Measurements from ENCODE around the gene CCDC200. TPM values are rescaled to one million over a fixed set of nuclear protein-coding genes. Genes with fewer than 3 reads are reported as not detected.
A peak's percentile ranks its signal among the peaks of the same experiment; 100 is the strongest.
"Not testable (repeated sequence)": the region's sequence is repeated elsewhere in the genome, so short reads cannot be mapped to it uniquely, and the experiment has no call there.

Gene CCDC200
- total RNA-seq, 1 donor = not detected

GRCh38 chr17:43233263-43233662, 4.8 kb upstream of the CCDC200 start:
- not testable (repeated sequence) for H4K20me1 ChIP-seq (ENCODE audit: insufficient read depth, low read length); H3K79me2 ChIP-seq (ENCODE audit: insufficient read depth, low read length); DNase-seq (ENCODE audit: insufficient read length, low spot score, missing footprints); H3K4me1 ChIP-seq (ENCODE audit: insufficient read depth, low read length); H3K36me3 ChIP-seq (ENCODE audit: insufficient read depth, low read length); H3K4me3 ChIP-seq (ENCODE audit: insufficient read depth, low read length); H3K27me3 ChIP-seq (ENCODE audit: insufficient read depth, low read length); H3K9me3 ChIP-seq (ENCODE audit: low read depth, low read length); H2AFZ ChIP-seq (ENCODE audit: low read length); H3K4me2 ChIP-seq (ENCODE audit: insufficient read depth, low read length); H3K27ac ChIP-seq (ENCODE audit: low read depth, low read length)

DNA sequence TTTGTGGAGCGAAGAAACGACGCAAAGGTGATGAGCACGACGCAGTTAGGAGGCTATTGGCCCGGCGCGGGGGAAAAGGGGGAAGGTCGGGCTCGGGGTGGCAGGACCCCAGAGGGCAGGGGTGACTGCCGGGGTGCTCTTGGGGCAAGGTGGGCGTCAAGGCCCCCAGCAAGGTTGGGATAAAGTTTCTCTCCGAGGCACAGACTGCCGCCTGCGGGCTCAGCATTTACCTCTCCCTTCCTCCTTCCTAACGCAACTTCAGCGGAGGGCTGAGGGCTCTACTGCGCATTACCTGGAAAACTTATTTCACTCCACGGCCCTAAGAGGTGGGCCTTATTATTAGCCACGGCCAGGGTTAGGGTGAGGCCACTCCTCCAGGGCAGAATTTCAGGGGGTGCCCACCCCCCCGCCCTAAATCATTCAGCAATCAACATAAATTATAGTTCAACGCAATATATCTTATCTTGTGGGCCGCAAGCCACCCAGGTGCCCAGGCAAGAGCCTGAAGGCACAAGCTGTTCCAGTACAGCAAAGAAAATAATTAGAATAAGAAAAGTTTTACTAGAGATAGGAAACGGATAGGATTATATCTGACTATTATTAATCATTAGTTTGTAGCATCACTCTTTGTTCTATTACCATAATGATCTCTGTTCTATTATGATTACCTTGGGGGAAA, 3.7 kb upstream of the CCDC200 start:
- not testable (repeated sequence) for H2AFZ ChIP-seq (ENCODE audit: low read length); H3K79me2 ChIP-seq (ENCODE audit: insufficient read depth, low read length); H3K36me3 ChIP-seq (ENCODE audit: insufficient read depth, low read length); H3K9me3 ChIP-seq (ENCODE audit: low read depth, low read length); H4K20me1 ChIP-seq (ENCODE audit: insufficient read depth, low read length); DNase-seq (ENCODE audit: insufficient read length, low spot score, missing footprints); H3K27me3 ChIP-seq (ENCODE audit: insufficient read depth, low read length); H3K4me1 ChIP-seq (ENCODE audit: insufficient read depth, low read length)
- Histone ChIP-seq H3K4me3 (ENCODE audit: insufficient read depth, low read length) (peak overlapping the region; percentile 56), H3K27ac (ENCODE audit: low read depth, low read length) (peak overlapping the region; percentile 45), H3K4me2 (ENCODE audit: insufficient read depth, low read length) (peak overlapping the region; percentile 72)

DNA sequence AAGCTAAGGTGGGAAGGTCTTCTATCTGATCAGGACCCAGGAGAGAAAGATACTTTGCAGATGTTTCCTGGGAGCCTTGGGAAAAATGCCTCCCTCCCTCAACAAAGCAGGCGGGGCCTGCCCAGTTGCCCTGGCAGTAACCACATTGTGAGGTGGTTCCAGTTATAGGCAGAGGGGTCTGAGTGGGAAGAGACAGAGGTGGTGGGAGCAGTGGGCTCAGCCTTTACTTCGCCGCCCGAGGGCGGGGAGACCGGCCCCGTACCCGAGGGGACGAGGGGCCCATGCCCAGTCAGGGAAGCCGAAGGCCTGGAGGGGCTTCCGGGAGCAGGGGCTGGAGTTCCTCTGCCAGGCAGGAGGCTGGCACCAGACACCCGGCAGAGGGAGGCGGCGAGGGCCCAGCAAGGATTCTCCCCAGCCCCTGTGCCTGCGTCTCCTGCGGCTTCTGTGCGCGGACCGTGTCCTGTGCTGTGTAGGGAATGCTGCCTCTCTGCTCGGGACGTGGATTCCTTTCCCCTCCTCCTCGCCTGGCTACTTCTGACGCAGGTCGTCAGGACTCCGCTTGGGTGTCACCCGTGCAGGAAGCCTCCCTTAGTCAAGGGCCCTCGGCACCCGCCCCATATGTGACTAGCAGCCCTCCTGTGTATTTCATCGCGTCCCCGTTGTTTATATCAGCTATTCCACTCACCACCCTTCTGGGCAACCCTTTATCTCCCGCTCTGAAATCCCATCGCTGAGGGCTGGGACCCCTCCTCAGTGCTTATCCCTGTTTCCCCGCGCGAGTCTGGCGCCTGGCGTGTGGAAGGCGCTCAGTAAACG, 3.0 kb upstream of the CCDC200 start:
- Histone ChIP-seq H3K4me3 (ENCODE audit: insufficient read depth, low read length) (peak overlapping the region; percentile 56), H3K4me2 (ENCODE audit: insufficient read depth, low read length) (peak overlapping the region; percentile 72), H3K27ac (ENCODE audit: low read depth, low read length) (peak overlapping the region; percentile 45)
- not testable (repeated sequence) for H3K4me1 ChIP-seq (ENCODE audit: insufficient read depth, low read length); H3K27me3 ChIP-seq (ENCODE audit: insufficient read depth, low read length); DNase-seq (ENCODE audit: insufficient read length, low spot score, missing footprints); H3K36me3 ChIP-seq (ENCODE audit: insufficient read depth, low read length); H3K9me3 ChIP-seq (ENCODE audit: low read depth, low read length); H3K79me2 ChIP-seq (ENCODE audit: insufficient read depth, low read length); H2AFZ ChIP-seq (ENCODE audit: low read length); H4K20me1 ChIP-seq (ENCODE audit: insufficient read depth, low read length)

- Histone ChIP-seq H3K27me3 (ENCODE audit: insufficient read depth, low read length) (no peaks in the 10 kb centered on the region), H3K4me2 (ENCODE audit: insufficient read depth, low read length) (no peak overlapping the region), H3K36me3 (ENCODE audit: insufficient read depth, low read length) (peaks cover 25% of the 10 kb centered on the region), H3K79me2 (ENCODE audit: insufficient read depth, low read length) (no peaks in the 10 kb centered on the region), H3K4me3 (ENCODE audit: insufficient read depth, low read length) (no peak overlapping the region), H4K20me1 (ENCODE audit: insufficient read depth, low read length) (no peaks in the 10 kb centered on the region), H2AFZ (ENCODE audit: low read length) (no peak overlapping the region), H3K4me1 (ENCODE audit: insufficient read depth, low read length) (no peaks in the 10 kb centered on the region), H3K9me3 (ENCODE audit: low read depth, low read length) (no peaks in the 10 kb centered on the region), H3K27ac (ENCODE audit: low read depth, low read length) (no peak overlapping the region)
- no peak for DNase-seq (ENCODE audit: insufficient read length, low spot score, missing footprints)
- TF ChIP-seq CTCF (IDR thresholded peaks at IDR 0.05; ENCODE audit: extremely low read depth, low read depth, low read length) = no peak
These were observed 2.0 kb downstream of the CCDC200 start for GRCh38 chr17:43226393-43226792.

DNA sequence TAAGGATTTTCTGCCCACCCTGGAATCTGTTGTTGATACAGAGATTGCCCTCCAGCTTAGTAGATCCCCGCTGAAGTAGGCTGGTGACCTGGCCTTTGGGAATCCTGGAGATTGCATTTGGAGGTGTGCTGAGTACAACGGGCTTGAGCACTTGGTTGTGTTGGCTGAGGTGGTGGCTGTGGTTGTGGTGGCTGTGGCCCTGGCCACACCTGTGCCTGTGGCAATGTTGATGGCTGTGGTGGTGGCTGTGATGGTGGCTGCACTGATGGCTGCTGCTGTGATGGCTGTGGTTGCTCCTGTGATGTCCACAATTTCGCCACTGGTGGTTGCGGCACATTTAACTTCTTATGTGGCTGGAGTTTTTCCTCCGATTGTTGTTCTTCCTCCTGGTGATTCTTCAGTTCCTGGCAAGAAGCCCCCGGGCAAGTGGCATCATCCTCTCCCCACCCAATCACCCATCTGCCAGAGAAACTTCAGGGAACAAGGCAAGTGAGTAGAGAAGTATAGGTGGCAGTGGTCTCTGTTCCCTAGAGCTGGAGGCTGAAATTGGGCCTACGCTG, 4.2 kb downstream of the CCDC200 start:
- DNase-seq (ENCODE audit: insufficient read length, low spot score, missing footprints) = peak; percentile 37
- no peak overlapping the region for H3K27ac ChIP-seq (ENCODE audit: low read depth, low read length)
- H3K4me3 ChIP-seq (ENCODE audit: insufficient read depth, low read length) = no peak overlapping the region
- H2AFZ ChIP-seq (ENCODE audit: low read length) = no peak overlapping the region
- H3K9me3 ChIP-seq (ENCODE audit: low read depth, low read length) = no peaks in the 10 kb centered on the region
- no peaks in the 10 kb centered on the region for H3K4me1 ChIP-seq (ENCODE audit: insufficient read depth, low read length)
- H3K27me3 ChIP-seq (ENCODE audit: insufficient read depth, low read length) = no peaks in the 10 kb centered on the region
- TF ChIP-seq CTCF (IDR thresholded peaks at IDR 0.05; ENCODE audit: extremely low read depth, low read depth, low read length) = no peak
- no peaks in the 10 kb centered on the region for H4K20me1 ChIP-seq (ENCODE audit: insufficient read depth, low read length)
- H3K4me2 ChIP-seq (ENCODE audit: insufficient read depth, low read length) = no peak overlapping the region
- H3K79me2 ChIP-seq (ENCODE audit: insufficient read depth, low read length) = no peaks in the 10 kb centered on the region
- peaks cover 38% of the 10 kb centered on the region for H3K36me3 ChIP-seq (ENCODE audit: insufficient read depth, low read length)

Data from osteoblast (primary cell).